Liver (tissue), 9 donors: ENCODE results near the gene PRPH2. TPM values are rescaled to one million over a fixed set of nuclear protein-coding genes. Genes with fewer than 3 reads are reported as not detected.

ENCODE experiments used
- DNase-seq: peaks from one replicate; pipeline ENCODE4 v3.0.0-alpha.2; 2017; ENCODE audit warnings: low spot score
- H3K27ac ChIP-seq, 2 donors: one replicate each; pipeline ENCODE4 v1.7.0; 2013; ENCODE audit warnings: inconsistent platforms in 2 of 2, low read length in 2 of 2, control low read depth in 1 of 2, low read depth in 1 of 2, mild to moderate bottlenecking in 1 of 2
- H3K27me3 ChIP-seq, 4 donors: one replicate each; pipeline versions ENCODE4 v1.6.1 to v1.7.0; 2013; ENCODE audit warnings: low read length in 3 of 4, inconsistent platforms in 1 of 4, mild to moderate bottlenecking in 1 of 4, moderate library complexity in 1 of 4; ENCODE audit not compliant: control insufficient read depth in 4 of 4, insufficient read depth in 4 of 4
- H3K36me3 ChIP-seq, 4 donors: one replicate each; pipeline versions ENCODE4 v1.6.1 to v1.7.0; 2013; ENCODE audit warnings: low read length in 3 of 4, mild to moderate bottlenecking in 3 of 4, low read depth in 1 of 4, moderate library complexity in 1 of 4; ENCODE audit not compliant: control insufficient read depth in 4 of 4, insufficient read depth in 3 of 4
- H3K4me1 ChIP-seq, 4 donors: one replicate each; pipeline versions ENCODE4 v1.6.1 to v1.7.0; 2013; ENCODE audit warnings: low read length in 3 of 4, mild to moderate bottlenecking in 3 of 4, moderate library complexity in 1 of 4; ENCODE audit not compliant: control insufficient read depth in 4 of 4, insufficient read depth in 4 of 4
- H3K4me3 ChIP-seq, 3 donors: one replicate each; pipeline versions ENCODE4 v1.6.1 to v1.7.0; 2013; ENCODE audit warnings: low read length in 3 of 3, control low read depth in 1 of 3, low read depth in 1 of 3, mild to moderate bottlenecking in 1 of 3
- H3K9ac ChIP-seq, 2 donors: one replicate each; pipeline ENCODE4 v1.7.0; 2013; ENCODE audit warnings: low read length in 2 of 2, mild to moderate bottlenecking in 2 of 2, moderate library complexity in 2 of 2, control low read depth in 1 of 2, low read depth in 1 of 2
- H3K9me3 ChIP-seq, 4 donors: one replicate each; pipeline versions ENCODE4 v1.6.1 to v1.7.0; 2013; ENCODE audit warnings: low read length in 3 of 4; ENCODE audit not compliant: control insufficient read depth in 4 of 4
- EGR1 ChIP-seq, 2 donors: IDR thresholded peaks; 2 replicates each; pipeline ENCODE4 v1.6.1; 2016 to 2018; ENCODE audit warnings: antibody characterized with exemption in 2 of 2, low read depth in 2 of 2
- FOXA1 ChIP-seq: IDR thresholded peaks from 2 replicates; pipeline ENCODE4 v1.6.1; 2016; ENCODE audit warnings: antibody characterized with exemption
- FOXA2 ChIP-seq: IDR thresholded peaks from 2 replicates; pipeline ENCODE4 v1.6.1; 2016; ENCODE audit warnings: antibody characterized with exemption
- GABPA ChIP-seq, 2 donors: IDR thresholded peaks in 1 of 2; conservative IDR thresholded peaks in 1 of 2; 2 replicates each; pipeline ENCODE4 v1.6.1; 2016; ENCODE audit warnings: antibody characterized with exemption in 2 of 2, mild to moderate bottlenecking in 1 of 2, moderate library complexity in 1 of 2
- HNF4A ChIP-seq, 2 donors: conservative IDR thresholded peaks; 2 replicates each; pipeline ENCODE4 v1.6.1; 2016; ENCODE audit warnings: antibody characterized with exemption in 2 of 2, mild to moderate bottlenecking in 2 of 2
- HNF4G ChIP-seq: IDR thresholded peaks from 2 replicates; pipeline ENCODE4 v1.6.1; 2016; ENCODE audit warnings: antibody characterized with exemption
- JUND ChIP-seq, 2 donors: IDR thresholded peaks; 2 replicates each; pipeline ENCODE4 v1.6.1; 2016; ENCODE audit warnings: antibody characterized with exemption in 2 of 2
- NR2F2 ChIP-seq: IDR thresholded peaks from 2 replicates; pipeline ENCODE4 v1.6.1; 2016; ENCODE audit warnings: antibody characterized with exemption
- RAD21 ChIP-seq, 2 donors: IDR thresholded peaks; 2 replicates each; pipeline ENCODE4 v1.6.1; 2016; ENCODE audit warnings: antibody characterized with exemption in 2 of 2, mild to moderate bottlenecking in 2 of 2
- RXRA ChIP-seq, 2 donors: IDR thresholded peaks; 2 replicates each; pipeline ENCODE4 v1.6.1; 2017 to 2018; ENCODE audit warnings: antibody characterized with exemption in 2 of 2, mild to moderate bottlenecking in 1 of 2
- SP1 ChIP-seq: IDR thresholded peaks from 2 replicates; pipeline ENCODE4 v1.6.1; 2018; ENCODE audit warnings: antibody characterized with exemption, mild to moderate bottlenecking
- TAF1 ChIP-seq: conservative IDR thresholded peaks from 2 replicates; pipeline ENCODE4 v1.6.1; 2016; ENCODE audit warnings: antibody characterized with exemption, mild to moderate bottlenecking
- YY1 ChIP-seq: IDR thresholded peaks from 2 replicates; pipeline ENCODE4 v1.6.1; 2016; ENCODE audit warnings: antibody characterized with exemption, mild to moderate bottlenecking
- WGBS: extraction: QIAGEN DNeasy Blood & Tissue Kit; methylation state at CpG from one replicate; pipeline ENCODE4 v1.1.7; 2013; 5-methylcytosine and 5-hydroxymethylcytosine counted together
- polyA plus RNA-seq, 2 donors: library from polyadenylated mRNA; stranded (reverse) in 1 of 2; unstranded in 1 of 2; fragments of 200-250 nt in 1 of 2; fragments of >200 nt in 1 of 2; fragmentation: Nextera tagmentation in 1 of 2; extraction: Ambion mirVana in 1 of 2; gene quantifications; one replicate each; pipeline versions ENCODE4 v1.2.1 to v1.2.3, GENCODE V29; 2013 to 2015
- total RNA-seq, 2 donors: library from RNA; depleted of rRNA; stranded (reverse); fragments of >200 nt; gene quantifications; one replicate each; pipeline ENCODE4 v1.2.3, GENCODE V29; 2014
- TF ChIP-seq, protein P1 (sequence below): IDR thresholded peaks from 2 replicates; pipeline ENCODE4 v1.6.1; 2016; ENCODE audit warnings: antibody characterized with exemption
- TF ChIP-seq, protein P2 (sequence below): fragments of 150-350 bp; IDR thresholded peaks from 2 replicates; pipeline ENCODE4 v1.5.1; 2017; ENCODE audit warnings: improper control_type of control experiment, low read depth, low read length; ENCODE audit not compliant: missing input control
- TF ChIP-seq, protein P3 (sequence below): IDR thresholded peaks from 2 replicates; pipeline ENCODE4 v1.6.1; 2016; ENCODE audit warnings: antibody characterized with exemption, mild to moderate bottlenecking
- TF ChIP-seq, protein P4 (sequence below): IDR thresholded peaks from 2 replicates; pipeline ENCODE4 v1.6.1; 2016; ENCODE audit warnings: antibody characterized with exemption
- donor health status: healthy.
- donor health status: healthy.
- donor health status: healthy.
- donor health status: healthy.
- donor health status: healthy.

PRPH2 gene
- total and polyA plus RNA-seq, 4 donors = 0.06 to 0.33 (median 0.13) TPM

DNA sequence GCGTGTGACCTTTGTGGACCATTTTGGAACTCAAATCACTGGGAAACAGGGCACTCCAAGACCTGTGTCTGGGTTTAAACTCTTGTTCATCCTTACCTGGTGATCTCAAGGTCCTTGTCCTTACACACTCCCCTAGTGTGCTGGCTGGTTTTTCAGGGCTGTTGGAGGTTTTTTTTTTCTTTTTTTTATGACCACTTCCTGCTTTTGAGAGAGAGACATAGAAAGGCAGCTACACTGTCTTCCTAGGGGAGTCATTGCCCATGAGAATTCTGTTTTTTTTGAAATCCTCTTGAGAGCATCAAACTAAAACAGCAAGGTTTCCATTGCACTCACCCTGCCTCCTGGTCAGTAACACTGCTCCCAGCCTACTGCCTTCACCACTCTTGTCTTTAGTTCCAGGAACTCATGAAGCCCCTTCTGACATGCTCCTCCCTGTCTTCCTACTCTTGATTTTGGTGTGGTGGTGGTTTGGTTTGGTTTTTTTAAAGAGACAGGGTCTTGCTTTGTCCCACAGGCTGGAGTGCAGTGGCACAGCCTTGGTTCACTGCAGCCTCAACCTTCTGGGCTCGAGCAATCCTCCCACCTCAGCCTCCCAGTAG lies 28.6 kb downstream of the PRPH2 start:
- H3K27me3 ChIP-seq = no peaks in the 10 kb centered on the region
- no peak for DNase-seq
- no peak overlapping the region for H3K9ac ChIP-seq
- 96% methylated on average over 2 of the region's 2 CpGs for WGBS
- TF ChIP-seq FOXA2 (no peak), RXRA (IDR thresholded peaks at IDR 0.05) (no peak), JUND (IDR thresholded peaks at IDR 0.05) (no peak), EGR1 (IDR thresholded peaks at IDR 0.05; ENCODE audit: low read depth in 2 of 2) (no peak), FOXA1 (no peak), SP1 (no peak), NR2F2 (no peak), HNF4A (conservative IDR thresholded peaks at IDR 0.05) (no peak), RAD21 (IDR thresholded peaks at IDR 0.05) (no peak), TAF1 (no peak), HNF4G (no peak)
- TF ChIP-seq, protein P1, sequence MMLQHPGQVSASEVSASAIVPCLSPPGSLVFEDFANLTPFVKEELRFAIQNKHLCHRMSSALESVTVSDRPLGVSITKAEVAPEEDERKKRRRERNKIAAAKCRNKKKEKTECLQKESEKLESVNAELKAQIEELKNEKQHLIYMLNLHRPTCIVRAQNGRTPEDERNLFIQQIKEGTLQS = no peak
- TF ChIP-seq, protein P2, sequence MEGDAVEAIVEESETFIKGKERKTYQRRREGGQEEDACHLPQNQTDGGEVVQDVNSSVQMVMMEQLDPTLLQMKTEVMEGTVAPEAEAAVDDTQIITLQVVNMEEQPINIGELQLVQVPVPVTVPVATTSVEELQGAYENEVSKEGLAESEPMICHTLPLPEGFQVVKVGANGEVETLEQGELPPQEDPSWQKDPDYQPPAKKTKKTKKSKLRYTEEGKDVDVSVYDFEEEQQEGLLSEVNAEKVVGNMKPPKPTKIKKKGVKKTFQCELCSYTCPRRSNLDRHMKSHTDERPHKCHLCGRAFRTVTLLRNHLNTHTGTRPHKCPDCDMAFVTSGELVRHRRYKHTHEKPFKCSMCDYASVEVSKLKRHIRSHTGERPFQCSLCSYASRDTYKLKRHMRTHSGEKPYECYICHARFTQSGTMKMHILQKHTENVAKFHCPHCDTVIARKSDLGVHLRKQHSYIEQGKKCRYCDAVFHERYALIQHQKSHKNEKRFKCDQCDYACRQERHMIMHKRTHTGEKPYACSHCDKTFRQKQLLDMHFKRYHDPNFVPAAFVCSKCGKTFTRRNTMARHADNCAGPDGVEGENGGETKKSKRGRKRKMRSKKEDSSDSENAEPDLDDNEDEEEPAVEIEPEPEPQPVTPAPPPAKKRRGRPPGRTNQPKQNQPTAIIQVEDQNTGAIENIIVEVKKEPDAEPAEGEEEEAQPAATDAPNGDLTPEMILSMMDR = no peak
- TF ChIP-seq, protein P3, sequence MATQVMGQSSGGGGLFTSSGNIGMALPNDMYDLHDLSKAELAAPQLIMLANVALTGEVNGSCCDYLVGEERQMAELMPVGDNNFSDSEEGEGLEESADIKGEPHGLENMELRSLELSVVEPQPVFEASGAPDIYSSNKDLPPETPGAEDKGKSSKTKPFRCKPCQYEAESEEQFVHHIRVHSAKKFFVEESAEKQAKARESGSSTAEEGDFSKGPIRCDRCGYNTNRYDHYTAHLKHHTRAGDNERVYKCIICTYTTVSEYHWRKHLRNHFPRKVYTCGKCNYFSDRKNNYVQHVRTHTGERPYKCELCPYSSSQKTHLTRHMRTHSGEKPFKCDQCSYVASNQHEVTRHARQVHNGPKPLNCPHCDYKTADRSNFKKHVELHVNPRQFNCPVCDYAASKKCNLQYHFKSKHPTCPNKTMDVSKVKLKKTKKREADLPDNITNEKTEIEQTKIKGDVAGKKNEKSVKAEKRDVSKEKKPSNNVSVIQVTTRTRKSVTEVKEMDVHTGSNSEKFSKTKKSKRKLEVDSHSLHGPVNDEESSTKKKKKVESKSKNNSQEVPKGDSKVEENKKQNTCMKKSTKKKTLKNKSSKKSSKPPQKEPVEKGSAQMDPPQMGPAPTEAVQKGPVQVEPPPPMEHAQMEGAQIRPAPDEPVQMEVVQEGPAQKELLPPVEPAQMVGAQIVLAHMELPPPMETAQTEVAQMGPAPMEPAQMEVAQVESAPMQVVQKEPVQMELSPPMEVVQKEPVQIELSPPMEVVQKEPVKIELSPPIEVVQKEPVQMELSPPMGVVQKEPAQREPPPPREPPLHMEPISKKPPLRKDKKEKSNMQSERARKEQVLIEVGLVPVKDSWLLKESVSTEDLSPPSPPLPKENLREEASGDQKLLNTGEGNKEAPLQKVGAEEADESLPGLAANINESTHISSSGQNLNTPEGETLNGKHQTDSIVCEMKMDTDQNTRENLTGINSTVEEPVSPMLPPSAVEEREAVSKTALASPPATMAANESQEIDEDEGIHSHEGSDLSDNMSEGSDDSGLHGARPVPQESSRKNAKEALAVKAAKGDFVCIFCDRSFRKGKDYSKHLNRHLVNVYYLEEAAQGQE = no peak
- TF ChIP-seq, protein P4, sequence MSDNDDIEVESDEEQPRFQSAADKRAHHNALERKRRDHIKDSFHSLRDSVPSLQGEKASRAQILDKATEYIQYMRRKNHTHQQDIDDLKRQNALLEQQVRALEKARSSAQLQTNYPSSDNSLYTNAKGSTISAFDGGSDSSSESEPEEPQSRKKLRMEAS = no peak
- no peaks in the 10 kb centered on the region for H3K4me1 ChIP-seq
- H3K4me3 ChIP-seq = no peak overlapping the region
- H3K9me3 ChIP-seq = no peaks in the 10 kb centered on the region
- no peak overlapping the region for H3K27ac ChIP-seq
- peaks cover 7 to 52% (median 50%) of the 10 kb centered on the region in 4 donors for H3K36me3 ChIP-seq

DNA sequence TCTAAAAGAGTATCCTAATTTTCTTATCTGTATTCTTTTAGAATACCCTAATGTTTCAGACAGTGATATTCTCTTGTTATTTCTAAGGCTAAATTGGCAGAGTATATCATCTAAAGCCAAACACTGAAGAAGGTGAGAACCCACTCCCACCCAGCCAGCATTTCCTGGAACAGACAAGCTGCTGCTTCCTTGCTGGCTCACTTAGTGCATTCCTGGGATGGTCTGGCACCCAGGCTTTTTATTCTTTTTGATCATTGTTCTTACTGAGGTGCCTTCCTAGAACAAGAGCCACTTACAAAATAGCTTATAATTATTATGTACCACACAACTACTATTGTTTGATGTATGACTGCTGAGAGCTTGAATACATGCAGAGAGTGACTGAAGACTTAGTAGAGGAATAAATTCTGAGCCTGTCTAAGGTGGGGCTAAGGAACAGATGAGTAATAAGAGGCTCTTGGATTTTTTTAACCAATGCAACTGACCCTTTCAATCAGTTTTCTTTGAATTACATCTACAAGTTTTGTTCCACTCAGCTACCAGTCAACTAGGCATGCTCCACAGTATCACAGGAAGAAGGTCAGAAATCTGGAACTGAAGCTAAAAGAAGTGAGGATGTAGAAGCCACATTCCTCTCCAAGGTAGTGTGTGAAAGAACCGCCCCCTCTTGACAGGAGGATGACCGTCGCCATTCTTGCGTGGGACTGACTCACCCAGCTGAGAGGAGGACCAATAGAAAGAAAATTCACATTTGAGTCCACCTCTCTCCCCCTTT lies 30.1 kb downstream of the PRPH2 start:
- H3K4me3 ChIP-seq = no peak overlapping the region
- 94% methylated on average over 4 of the region's 4 CpGs for WGBS
- no peak overlapping the region for H3K27ac ChIP-seq
- no peaks in the 10 kb centered on the region for H3K4me1 ChIP-seq
- DNase-seq = no peak
- H3K9ac ChIP-seq = no peak overlapping the region
- no peaks in the 10 kb centered on the region for H3K9me3 ChIP-seq
- no peaks in the 10 kb centered on the region for H3K27me3 ChIP-seq
- peaks cover 10 to 63% (median 60%) of the 10 kb centered on the region in 4 donors for H3K36me3 ChIP-seq
- TF ChIP-seq SP1 (no peak), RAD21 (IDR thresholded peaks at IDR 0.05) (no peak), HNF4A (conservative IDR thresholded peaks at IDR 0.05) (no peak), FOXA1 (no peak), TAF1 (no peak), GABPA (IDR thresholded peaks at IDR 0.05 in 1 of 2, conservative IDR thresholded peaks at IDR 0.05 in 1 of 2) (no peak), FOXA2 (no peak), RXRA (IDR thresholded peaks at IDR 0.05) (no peak), YY1 (no peak), EGR1 (IDR thresholded peaks at IDR 0.05; ENCODE audit: low read depth in 2 of 2) (no peak)
- TF ChIP-seq, protein P4 = no peak
- TF ChIP-seq, protein P3 = no peak
- TF ChIP-seq, protein P1 = no peak
